Natural killer cell treated with Interleukin-12 subunit alpha and Interleukin-12 subunit beta and Interleukin-15 and Interleukin-18, amount 100 ng/mL, for 72 hours (primary cell): ENCODE results near the gene GPR157. TPM values are rescaled to one million over a fixed set of nuclear protein-coding genes. Genes with fewer than 3 reads are reported as not detected.

Experiments
- ATAC-seq, 2 donors: fragments of 150-1000 bp; cut with Tn5 transposase in 1 of 2; sonication (Bioruptor Pico), chemical (Tn5 transposase) in 1 of 2; 2 replicates each; pipeline ENCODE4 v1.10.0; 2021
- DNase-seq: peaks from one replicate; pipeline ENCODE4 v3.0.0; 2022; ENCODE audit warnings: low spot score
- H3K27ac Mint-ChIP-seq, 2 donors: 1 replicate in 1 of 2; 2 replicates in 1 of 2; pipeline ENCODE4 v1.8.0; 2022; ENCODE audit warnings: mixed read lengths in 2 of 2, mild to moderate bottlenecking in 1 of 2, moderate library complexity in 1 of 2
- H3K27me3 Mint-ChIP-seq, 2 donors: 1 replicate in 1 of 2; 2 replicates in 1 of 2; pipeline ENCODE4 v1.8.0; 2022; ENCODE audit warnings: mixed read lengths in 2 of 2
- H3K36me3 Mint-ChIP-seq: one replicate; pipeline ENCODE4 v1.8.0; 2022; ENCODE audit warnings: mixed read lengths
- H3K4me1 Mint-ChIP-seq, 2 donors: 1 replicate in 1 of 2; 2 replicates in 1 of 2; pipeline ENCODE4 v1.8.0; 2022; ENCODE audit warnings: low read depth in 2 of 2, mixed read lengths in 2 of 2, mild to moderate bottlenecking in 1 of 2
- H3K4me3 Mint-ChIP-seq: one replicate; pipeline ENCODE4 v1.8.0; 2022; ENCODE audit warnings: mixed read lengths
- H3K9me3 Mint-ChIP-seq: 2 replicates; pipeline ENCODE4 v1.8.0; 2022; ENCODE audit warnings: mixed read lengths
- total RNA-seq, 2 donors: library from RNA; stranded (reverse); gene quantifications; one replicate each; pipeline ENCODE4 v1.2.3, GENCODE V29; 2022

GPR157 gene
- total RNA-seq, 2 donors from 2014 or later = 1.6 to 2.9 TPM

GRCh38 chr1:9081473-9081872 is 47.4 kb downstream of the GPR157 start:
- no peaks in the 10 kb centered on the region for H3K9me3 Mint-ChIP-seq
- DNase-seq = no peak
- H3K36me3 Mint-ChIP-seq = no peaks in the 10 kb centered on the region
- H3K27me3 Mint-ChIP-seq = peaks cover 28 to 43% of the 10 kb centered on the region in 2 donors
- no peak for ATAC-seq
- H3K27ac Mint-ChIP-seq = no peak overlapping the region
- H3K4me3 Mint-ChIP-seq = no peak overlapping the region
- peaks cover 13 to 18% of the 10 kb centered on the region in 2 donors for H3K4me1 Mint-ChIP-seq

- H3K27me3 Mint-ChIP-seq = peaks cover 30 to 43% of the 10 kb centered on the region in 2 donors
- no peaks in the 10 kb centered on the region for H3K36me3 Mint-ChIP-seq
- no peak overlapping the region for H3K4me3 Mint-ChIP-seq
- no peak overlapping the region for H3K27ac Mint-ChIP-seq
- DNase-seq = no peak
- no peaks in the 10 kb centered on the region for H3K9me3 Mint-ChIP-seq
- ATAC-seq = no peak
- peaks cover 13 to 18% of the 10 kb centered on the region in 2 donors for H3K4me1 Mint-ChIP-seq
Measured at GRCh38 chr1:9080705-9081291, 48.1 kb downstream of the GPR157 start.

GRCh38 chr1:9079988-9080704 is 48.8 kb downstream of the GPR157 start:
- no peak for ATAC-seq
- Mint-ChIP-seq H3K27me3 (peaks cover 30 to 42% of the 10 kb centered on the region in 2 donors), H3K4me1 (peaks cover 13 to 18% of the 10 kb centered on the region in 2 donors), H3K9me3 (no peaks in the 10 kb centered on the region), H3K36me3 (no peaks in the 10 kb centered on the region), H3K4me3 (no peak overlapping the region), H3K27ac (no peak overlapping the region)
- DNase-seq = no peak

GRCh38 chr1:9078752-9079500 is 50.0 kb downstream of the GPR157 start:
- no peaks in the 10 kb centered on the region for H3K9me3 Mint-ChIP-seq
- H3K36me3 Mint-ChIP-seq = no peaks in the 10 kb centered on the region
- ATAC-seq = no peak
- H3K27ac Mint-ChIP-seq = no peak overlapping the region
- H3K4me1 Mint-ChIP-seq = peaks cover 13 to 18% of the 10 kb centered on the region in 2 donors
- no peak overlapping the region for H3K4me3 Mint-ChIP-seq
- DNase-seq = no peak
- peaks cover 26 to 40% of the 10 kb centered on the region in 2 donors for H3K27me3 Mint-ChIP-seq

- H3K9me3 Mint-ChIP-seq = no peaks in the 10 kb centered on the region
- peak; percentile 40 to 68 for ATAC-seq
- no peak overlapping the region for H3K27ac Mint-ChIP-seq
- H3K36me3 Mint-ChIP-seq = no peaks in the 10 kb centered on the region
- H3K4me3 Mint-ChIP-seq = no peak overlapping the region
- no peak for DNase-seq
- peaks cover 13 to 18% of the 10 kb centered on the region in 2 donors for H3K4me1 Mint-ChIP-seq
- peaks cover 26 to 42% of the 10 kb centered on the region in 2 donors for H3K27me3 Mint-ChIP-seq
Measured at GRCh38 chr1:9078015-9078751, 50.7 kb downstream of the GPR157 start.

- peaks cover 18 to 33% of the 10 kb centered on the region in 2 donors for H3K27me3 Mint-ChIP-seq
- H3K9me3 Mint-ChIP-seq = no peaks in the 10 kb centered on the region
- no peak for ATAC-seq
- no peaks in the 10 kb centered on the region for H3K36me3 Mint-ChIP-seq
- peak overlapping the region in 1 of 2 donors; percentile 18 for H3K27ac Mint-ChIP-seq
- H3K4me1 Mint-ChIP-seq = peaks cover 13 to 18% of the 10 kb centered on the region in 2 donors
- no peak overlapping the region for H3K4me3 Mint-ChIP-seq
- DNase-seq = no peak
Measured at GRCh38 chr1:9075022-9075421, 53.9 kb downstream of the GPR157 start.

GRCh38 chr1:9073143-9073542 is 55.8 kb downstream of the GPR157 start:
- H3K4me3 Mint-ChIP-seq = no peak overlapping the region
- H3K9me3 Mint-ChIP-seq = no peaks in the 10 kb centered on the region
- no peak overlapping the region for H3K27ac Mint-ChIP-seq
- H3K36me3 Mint-ChIP-seq = no peaks in the 10 kb centered on the region
- H3K27me3 Mint-ChIP-seq = peaks cover 8 to 27% of the 10 kb centered on the region in 2 donors
- DNase-seq (no peak), ATAC-seq (no peak)
- H3K4me1 Mint-ChIP-seq = peaks cover 1 to 7% of the 10 kb centered on the region in 2 donors

GRCh38 chr1:9071554-9072235 is 57.2 kb downstream of the GPR157 start:
- ATAC-seq (peak in 1 of 2 donors; percentile 40), DNase-seq (no peak)
- H3K4me3 Mint-ChIP-seq = no peak overlapping the region
- no peak overlapping the region for H3K27ac Mint-ChIP-seq
- peaks cover 3 to 5% of the 10 kb centered on the region in 2 donors for H3K4me1 Mint-ChIP-seq
- peaks cover 8 to 26% of the 10 kb centered on the region in 2 donors for H3K27me3 Mint-ChIP-seq
- no peaks in the 10 kb centered on the region for H3K36me3 Mint-ChIP-seq
- H3K9me3 Mint-ChIP-seq = no peaks in the 10 kb centered on the region

- peaks cover 4 to 24% of the 10 kb centered on the region in 2 donors for H3K27me3 Mint-ChIP-seq
- H3K36me3 Mint-ChIP-seq = no peaks in the 10 kb centered on the region
- H3K4me3 Mint-ChIP-seq = no peak overlapping the region
- H3K9me3 Mint-ChIP-seq = no peaks in the 10 kb centered on the region
- H3K4me1 Mint-ChIP-seq = peaks cover 3 to 5% of the 10 kb centered on the region in 2 donors
- DNase-seq (no peak), ATAC-seq (no peak)
- H3K27ac Mint-ChIP-seq = no peak overlapping the region
Measured at GRCh38 chr1:9070486-9070885, 58.4 kb downstream of the GPR157 start.

GRCh38 chr1:9069326-9070100 is 59.4 kb downstream of the GPR157 start, which contains the start of gene SLC2A5:
Gene SLC2A5, minus strand, starts transcription at chr1:9069635. Its CDS starts 99 bp downstream, at chr1:9069536.
- peak in 1 of 2 donors; percentile 15 for ATAC-seq
- Mint-ChIP-seq H3K4me1 (peaks cover 3 to 5% of the 10 kb centered on the region in 2 donors), H3K27ac (no peak within 1 kb of the TSS)

GRCh38 chr1:9068981-9069325 is 59.9 kb downstream of the GPR157 start:
- Mint-ChIP-seq H3K36me3 (no peaks in the 10 kb centered on the region), H3K27ac (no peak overlapping the region), H3K4me3 (no peak overlapping the region), H3K27me3 (peaks cover 3 to 14% of the 10 kb centered on the region in 2 donors), H3K4me1 (peaks cover 3 to 5% of the 10 kb centered on the region in 2 donors), H3K9me3 (no peaks in the 10 kb centered on the region)
- DNase-seq = no peak
- ATAC-seq = no peak

More at GRCh38 chr1:9069326-9070100, 59.4 kb downstream of the GPR157 start, which contains the start of gene SLC2A5:
- Mint-ChIP-seq H3K36me3 (no peaks in the 10 kb centered on the region), H3K9me3 (no peaks in the 10 kb centered on the region), H3K4me3 (no peak within 1 kb of the TSS), H3K27me3 (peaks cover 3 to 19% of the 10 kb centered on the region in 2 donors)
- DNase-seq = no peak
